Measurements from ENCODE around the gene SMIM31.

SMIM31 gene

DNA sequence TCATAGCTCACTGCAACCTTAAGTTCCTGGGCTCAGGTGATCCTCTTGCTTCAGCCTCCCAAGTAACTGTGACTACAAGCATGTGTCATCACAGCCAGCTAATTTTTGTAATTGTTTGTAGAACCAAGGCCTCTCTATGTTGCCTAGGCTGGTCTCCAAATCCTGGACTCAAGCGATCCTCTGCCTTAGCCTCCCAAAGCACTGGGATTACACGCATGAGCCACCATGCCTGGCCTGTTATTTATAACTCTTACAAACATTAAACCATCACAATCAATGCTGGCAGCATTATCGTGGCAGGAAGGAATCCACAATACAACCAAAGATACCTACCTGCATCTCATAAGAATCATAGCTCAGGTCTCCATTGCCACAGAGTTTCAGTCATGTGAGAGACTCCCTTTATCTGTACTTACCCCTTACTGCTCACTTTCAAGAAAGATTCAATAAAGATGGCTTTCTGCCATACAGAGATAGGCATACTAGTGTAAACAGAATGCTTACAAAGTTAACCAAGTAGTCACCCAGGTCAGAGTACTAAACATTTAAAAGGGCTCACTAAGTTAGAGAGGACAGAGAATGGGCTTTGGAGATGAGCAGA is 48.5 kb downstream of the SMIM31 start:
- Histone ChIP-seq H3K36me3 (no peaks in the 10 kb centered on the region), H3K4me3 (ENCODE audit: low read depth in 1 of 2, low read length in 1 of 2) (no peak overlapping the region), H3K27ac (no peak overlapping the region), H3K4me1 (ENCODE audit: control insufficient read depth in 1 of 2, insufficient read depth in 1 of 2, low read depth in 1 of 2, low read length in 1 of 2) (no peaks in the 10 kb centered on the region), H3K27me3 (no peaks in the 10 kb centered on the region), H3K9me3 (no peaks in the 10 kb centered on the region)
- TF ChIP-seq, protein P1, sequence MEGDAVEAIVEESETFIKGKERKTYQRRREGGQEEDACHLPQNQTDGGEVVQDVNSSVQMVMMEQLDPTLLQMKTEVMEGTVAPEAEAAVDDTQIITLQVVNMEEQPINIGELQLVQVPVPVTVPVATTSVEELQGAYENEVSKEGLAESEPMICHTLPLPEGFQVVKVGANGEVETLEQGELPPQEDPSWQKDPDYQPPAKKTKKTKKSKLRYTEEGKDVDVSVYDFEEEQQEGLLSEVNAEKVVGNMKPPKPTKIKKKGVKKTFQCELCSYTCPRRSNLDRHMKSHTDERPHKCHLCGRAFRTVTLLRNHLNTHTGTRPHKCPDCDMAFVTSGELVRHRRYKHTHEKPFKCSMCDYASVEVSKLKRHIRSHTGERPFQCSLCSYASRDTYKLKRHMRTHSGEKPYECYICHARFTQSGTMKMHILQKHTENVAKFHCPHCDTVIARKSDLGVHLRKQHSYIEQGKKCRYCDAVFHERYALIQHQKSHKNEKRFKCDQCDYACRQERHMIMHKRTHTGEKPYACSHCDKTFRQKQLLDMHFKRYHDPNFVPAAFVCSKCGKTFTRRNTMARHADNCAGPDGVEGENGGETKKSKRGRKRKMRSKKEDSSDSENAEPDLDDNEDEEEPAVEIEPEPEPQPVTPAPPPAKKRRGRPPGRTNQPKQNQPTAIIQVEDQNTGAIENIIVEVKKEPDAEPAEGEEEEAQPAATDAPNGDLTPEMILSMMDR (IDR thresholded peaks at IDR 0.05), result no peak

- Histone ChIP-seq H3K4me1 (ENCODE audit: control insufficient read depth in 1 of 2, insufficient read depth in 1 of 2, low read depth in 1 of 2, low read length in 1 of 2) (no peaks in the 10 kb centered on the region), H3K36me3 (no peaks in the 10 kb centered on the region), H3K27me3 (no peaks in the 10 kb centered on the region), H3K9me3 (no peaks in the 10 kb centered on the region), H3K4me3 (ENCODE audit: low read depth in 1 of 2, low read length in 1 of 2) (no peak overlapping the region), H3K27ac (no peak overlapping the region)
- TF ChIP-seq, protein P1 (IDR thresholded peaks at IDR 0.05), result no peak
Observed at GRCh38 chr4:164803702-164804101, 49.8 kb downstream of the SMIM31 start.

- Histone ChIP-seq H3K4me3 (ENCODE audit: low read depth in 1 of 2, low read length in 1 of 2) (no peak overlapping the region), H3K27me3 (no peaks in the 10 kb centered on the region), H3K27ac (no peak overlapping the region), H3K9me3 (no peaks in the 10 kb centered on the region), H3K36me3 (no peaks in the 10 kb centered on the region), H3K4me1 (ENCODE audit: control insufficient read depth in 1 of 2, insufficient read depth in 1 of 2, low read depth in 1 of 2, low read length in 1 of 2) (no peaks in the 10 kb centered on the region)
- TF ChIP-seq, protein P1 (IDR thresholded peaks at IDR 0.05), result no peak
Observed at GRCh38 chr4:164807611-164808010, 53.7 kb downstream of the SMIM31 start.

DNA sequence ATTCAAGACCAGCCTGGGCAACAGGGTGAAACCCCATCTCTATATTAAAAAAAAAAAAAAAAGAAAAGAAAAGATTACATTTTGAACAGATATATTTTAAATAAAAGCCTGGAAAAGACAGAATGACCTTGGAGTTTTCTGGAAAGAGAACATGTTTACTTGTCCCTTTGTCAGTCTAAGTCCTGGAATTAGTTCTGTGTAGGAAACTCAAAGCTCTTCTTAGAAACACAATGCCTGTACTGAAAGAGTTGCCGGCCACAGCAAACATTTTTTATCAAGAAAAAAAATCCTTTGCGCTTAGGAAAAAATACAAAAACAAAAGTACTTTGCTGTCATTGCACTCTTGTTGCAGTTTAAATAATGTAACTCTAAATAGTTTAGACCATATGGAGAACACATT is 59.6 kb downstream of the SMIM31 start:
- no peaks in the 10 kb centered on the region for H3K4me1 ChIP-seq (ENCODE audit: control insufficient read depth in 1 of 2, insufficient read depth in 1 of 2, low read depth in 1 of 2, low read length in 1 of 2)
- TF ChIP-seq, protein P1 (IDR thresholded peaks at IDR 0.05), result no peak
- no peaks in the 10 kb centered on the region for H3K27me3 ChIP-seq
- H3K27ac ChIP-seq, result no peak overlapping the region
- H3K36me3 ChIP-seq, result no peaks in the 10 kb centered on the region
- no peaks in the 10 kb centered on the region for H3K9me3 ChIP-seq
- H3K4me3 ChIP-seq (ENCODE audit: low read depth in 1 of 2, low read length in 1 of 2), result no peak overlapping the region

GRCh38 chr4:164815711-164816110 is 61.8 kb downstream of the SMIM31 start:
- no peak overlapping the region for H3K27ac ChIP-seq
- TF ChIP-seq, protein P1 (IDR thresholded peaks at IDR 0.05), result no peak
- no peaks in the 10 kb centered on the region for H3K9me3 ChIP-seq
- H3K36me3 ChIP-seq, result no peaks in the 10 kb centered on the region
- H3K4me3 ChIP-seq (ENCODE audit: low read depth in 1 of 2, low read length in 1 of 2), result no peak overlapping the region
- no peaks in the 10 kb centered on the region for H3K4me1 ChIP-seq (ENCODE audit: control insufficient read depth in 1 of 2, insufficient read depth in 1 of 2, low read depth in 1 of 2, low read length in 1 of 2)
- H3K27me3 ChIP-seq, result no peaks in the 10 kb centered on the region

DNA sequence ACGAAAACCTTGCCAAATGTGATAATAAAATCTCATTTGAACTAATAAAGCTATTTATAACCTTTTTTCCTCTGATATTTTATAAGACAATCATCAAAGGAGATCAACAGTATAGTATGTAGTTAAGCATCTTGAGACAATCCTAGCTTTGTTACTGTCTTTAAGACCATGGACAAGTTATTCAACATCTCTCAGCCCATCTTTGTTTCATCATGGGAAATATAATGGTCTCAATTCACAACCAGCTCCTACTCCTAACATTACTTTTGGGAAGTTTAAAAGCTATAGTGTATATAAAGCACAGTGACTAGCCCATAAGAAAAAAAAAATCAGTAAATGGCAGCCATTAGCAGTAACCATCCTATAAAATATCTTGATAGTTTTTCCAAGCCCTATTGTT is 65.4 kb downstream of the SMIM31 start:
- H3K9me3 ChIP-seq, result no peaks in the 10 kb centered on the region
- no peaks in the 10 kb centered on the region for H3K27me3 ChIP-seq

More for the DNA sequence above, 65.4 kb downstream of the SMIM31 start:
- H3K36me3 ChIP-seq, result no peaks in the 10 kb centered on the region
- no peak overlapping the region for H3K4me3 ChIP-seq (ENCODE audit: low read depth in 1 of 2, low read length in 1 of 2)
- TF ChIP-seq, protein P1 (IDR thresholded peaks at IDR 0.05), result no peak
- H3K4me1 ChIP-seq (ENCODE audit: control insufficient read depth in 1 of 2, insufficient read depth in 1 of 2, low read depth in 1 of 2, low read length in 1 of 2), result no peaks in the 10 kb centered on the region
- no peak overlapping the region for H3K27ac ChIP-seq
